Measurements from ENCODE around the gene UBA3.

The UBA3 gene

GRCh38 chr3:69011096-69011730 is 69.0 kb downstream of the UBA3 start:
- DNase-seq: peak; percentile 57 to 75 (median 59)

- DNase-seq: no peak
Measured at GRCh38 chr3:69009559-69010410, 70.4 kb downstream of the UBA3 start.

DNA sequence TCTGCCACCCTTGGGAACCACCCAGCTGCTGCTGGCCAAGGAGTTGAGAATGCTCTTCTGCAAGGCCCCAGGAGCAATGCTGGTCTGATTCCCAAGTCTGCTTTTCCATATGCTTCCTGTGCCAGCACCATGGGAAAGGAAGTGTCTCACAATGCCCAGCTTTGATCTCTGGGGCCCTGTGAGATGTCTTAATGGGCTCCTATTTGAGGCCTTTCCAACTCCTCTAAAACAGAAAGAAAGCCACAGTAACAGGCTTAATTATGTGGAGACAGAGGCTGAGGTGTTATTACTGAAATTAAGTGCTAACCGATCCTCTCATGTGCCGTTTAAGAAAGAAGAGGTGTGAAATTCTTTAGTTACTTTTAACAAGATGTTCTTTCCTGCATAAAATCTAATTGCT is 71.2 kb downstream of the UBA3 start:
- no peak for DNase-seq

DNA sequence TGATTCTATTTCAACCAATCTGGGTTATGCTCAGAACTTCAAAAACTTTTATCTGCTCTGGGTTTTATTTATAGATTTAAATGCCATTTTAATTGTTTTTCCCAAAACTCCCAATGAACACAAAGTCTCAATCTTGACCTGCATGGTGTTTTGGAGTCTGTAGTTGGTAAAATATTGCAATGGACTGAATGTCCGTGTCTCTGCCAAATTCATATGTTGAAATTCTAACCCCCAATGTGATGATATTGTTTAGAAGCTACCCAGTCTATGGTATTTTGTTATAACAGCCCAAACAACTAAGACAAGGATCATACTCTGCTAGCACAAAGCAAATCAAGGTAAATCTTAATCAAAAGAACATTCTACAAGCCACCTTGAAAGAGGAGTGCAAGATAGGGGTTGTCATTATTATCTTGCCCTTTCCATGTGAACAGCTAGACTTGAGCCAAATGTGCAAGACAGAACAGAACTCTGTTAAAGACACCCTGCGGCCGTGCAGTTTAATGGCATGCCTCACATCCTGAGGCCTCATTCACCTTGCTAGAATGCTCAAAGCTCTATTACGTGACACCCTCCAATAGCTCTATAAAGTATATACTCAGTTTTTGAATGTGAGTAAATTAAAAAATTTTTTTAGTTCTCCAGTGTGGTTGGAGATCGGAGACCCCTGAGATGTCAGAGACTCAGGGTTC is 74.2 kb downstream of the UBA3 start:
- no peak for DNase-seq

- no peak for DNase-seq
Measured at GRCh38 chr3:69005071-69005790, 74.9 kb downstream of the UBA3 start.

Data from suppressor macrophage treated with lipopolysaccharide for 1 hour (primary cell).